GM21526 (cell line): ENCODE data around the gene CTSE.

Experiments
- ATAC-seq: cut with Tn5 transposase; IDR thresholded peaks from one replicate; pipeline ENCODE4 v1.9.1; 2021; ENCODE audit warnings: moderate library complexity; ENCODE audit not compliant: unreplicated experiment, low FRiP score

Gene CTSE

DNA sequence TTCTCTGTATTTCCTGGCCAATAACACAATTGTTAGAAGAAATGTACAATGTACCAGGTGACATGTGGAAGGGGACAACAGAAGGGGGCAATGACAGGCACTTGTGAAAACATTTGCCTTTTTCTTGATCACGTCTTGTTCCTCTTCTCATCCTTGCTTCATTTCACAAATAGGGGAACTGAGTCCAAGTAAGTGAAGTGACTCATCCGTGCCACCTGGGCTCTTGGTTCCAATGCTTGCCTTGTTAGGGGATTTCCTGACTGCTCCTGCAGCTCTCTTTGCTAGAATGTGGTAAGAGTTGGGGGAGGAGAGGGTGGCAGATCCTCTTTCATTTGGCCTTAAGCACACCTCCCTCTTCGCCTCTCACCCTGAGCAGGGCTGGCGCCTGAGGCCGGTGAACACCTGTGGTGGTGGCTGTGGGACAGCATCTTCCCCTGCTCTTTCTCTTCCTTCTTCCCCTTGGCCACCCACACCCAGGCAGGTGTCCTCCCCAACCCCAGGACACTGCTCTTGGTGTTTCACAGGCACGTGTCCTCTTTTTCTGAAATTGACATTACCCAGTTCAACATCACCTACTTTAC lies 27.1 kb upstream of the CTSE start:
- ATAC-seq, result peak; percentile 72

DNA sequence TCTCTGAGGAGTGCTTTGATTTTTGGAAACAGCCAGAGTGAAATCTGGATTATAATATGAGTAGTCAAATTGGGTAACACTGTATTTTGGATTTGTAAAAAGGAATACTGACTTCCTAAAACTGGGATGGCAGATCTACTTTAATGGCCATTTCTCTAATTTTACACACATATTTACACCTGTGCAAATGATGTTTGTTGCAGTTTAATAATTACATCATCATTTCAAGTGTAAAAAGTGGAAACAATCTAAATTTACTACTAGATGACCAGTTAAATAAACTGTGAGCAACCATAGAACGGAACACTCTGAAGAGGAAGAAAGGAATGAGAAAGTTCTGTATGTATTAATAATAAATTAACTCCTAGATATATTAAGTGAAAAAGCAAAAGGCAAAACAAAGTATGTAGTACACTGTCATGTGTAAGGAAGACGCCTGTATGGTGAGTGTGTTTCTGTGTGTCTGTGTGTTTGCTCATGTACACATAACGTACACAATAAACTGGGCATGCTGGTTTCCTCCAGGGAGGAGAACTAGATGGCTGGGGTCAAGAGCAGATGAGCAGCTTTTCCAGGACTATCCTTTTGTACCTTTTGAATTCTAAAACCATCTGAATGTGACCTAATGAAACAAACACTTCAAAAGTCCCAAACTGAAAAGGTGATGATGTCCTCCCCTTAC lies 26.4 kb upstream of the CTSE start:
- no peak for ATAC-seq

DNA sequence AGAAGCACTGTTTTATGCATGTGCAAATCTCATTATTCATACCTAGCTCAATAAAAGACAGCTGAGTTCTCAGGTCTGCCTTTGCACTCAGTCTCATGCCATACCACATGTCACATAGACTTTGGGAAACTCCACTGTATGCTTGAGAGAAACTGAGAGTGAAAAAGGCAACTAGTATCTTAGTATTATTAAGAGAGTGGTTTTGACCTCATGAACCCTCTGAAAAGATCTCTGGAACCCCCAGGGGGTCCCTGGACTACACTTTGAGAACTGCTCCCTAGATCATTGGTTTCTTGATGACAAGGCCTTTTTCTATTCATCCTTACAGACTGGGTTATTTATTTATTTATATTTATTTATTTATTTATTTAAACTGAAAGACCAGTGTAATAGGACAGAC lies 25.6 kb upstream of the CTSE start:
- ATAC-seq, result peak; percentile 50

DNA sequence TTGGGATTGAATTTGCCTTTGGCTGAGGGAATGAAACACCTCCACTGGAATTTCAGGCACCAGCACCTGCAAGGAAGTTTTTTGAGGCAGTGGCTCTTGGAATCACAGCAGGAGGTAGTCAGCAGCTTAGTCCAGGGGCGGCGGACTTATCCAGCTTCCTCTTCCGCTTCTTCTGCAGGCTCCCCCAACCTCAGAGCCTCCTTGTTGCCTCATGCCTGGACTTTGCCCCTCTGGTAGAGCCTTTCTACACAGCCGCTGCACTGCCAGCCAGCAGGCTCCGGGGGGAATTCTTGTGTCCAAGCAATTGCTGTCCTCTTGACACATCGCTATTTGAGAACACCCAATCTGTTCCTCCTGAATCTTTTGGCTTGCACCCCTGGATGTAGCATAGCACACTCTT lies 24.9 kb upstream of the CTSE start:
- no peak for ATAC-seq

DNA sequence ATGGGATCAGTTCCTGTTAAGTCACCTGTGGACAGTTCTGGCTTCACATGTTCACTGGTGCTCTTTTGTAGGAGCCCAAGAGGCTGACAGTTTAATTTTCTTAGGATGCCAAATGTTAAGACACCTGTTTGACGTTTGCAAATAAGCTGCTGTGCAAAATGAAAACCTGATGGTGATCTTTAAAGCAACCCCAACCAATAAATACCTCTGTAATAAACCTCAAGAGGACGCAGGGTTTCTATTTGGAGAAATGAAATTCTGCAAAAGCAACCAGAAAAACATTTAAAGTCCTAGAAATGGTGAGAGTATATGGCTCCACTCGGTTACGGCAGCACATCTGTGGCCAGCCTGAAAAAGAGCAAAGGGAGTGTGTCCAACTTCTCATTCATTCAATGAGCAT lies 23.6 kb upstream of the CTSE start:
- ATAC-seq, result no peak

DNA sequence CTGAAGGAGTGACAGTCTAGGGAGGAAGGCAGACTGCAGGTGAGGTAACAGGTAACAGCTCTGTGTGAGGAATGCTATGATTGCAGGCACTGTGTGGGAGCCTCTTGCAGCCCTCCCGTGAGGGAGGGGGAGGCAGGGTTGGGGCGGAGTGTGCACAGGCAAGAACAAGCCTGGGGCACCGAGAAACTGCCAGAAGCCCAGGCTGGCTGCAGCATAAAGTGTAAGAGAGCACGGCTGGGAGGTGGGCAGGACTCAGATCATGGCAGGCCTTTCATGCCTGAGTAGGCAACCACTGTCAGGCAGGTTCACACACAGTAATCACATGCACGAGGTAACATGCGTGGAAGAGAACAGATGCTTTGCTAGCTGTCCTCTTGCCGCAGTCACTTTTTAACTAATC lies 17.9 kb upstream of the CTSE start:
- ATAC-seq, result no peak

DNA sequence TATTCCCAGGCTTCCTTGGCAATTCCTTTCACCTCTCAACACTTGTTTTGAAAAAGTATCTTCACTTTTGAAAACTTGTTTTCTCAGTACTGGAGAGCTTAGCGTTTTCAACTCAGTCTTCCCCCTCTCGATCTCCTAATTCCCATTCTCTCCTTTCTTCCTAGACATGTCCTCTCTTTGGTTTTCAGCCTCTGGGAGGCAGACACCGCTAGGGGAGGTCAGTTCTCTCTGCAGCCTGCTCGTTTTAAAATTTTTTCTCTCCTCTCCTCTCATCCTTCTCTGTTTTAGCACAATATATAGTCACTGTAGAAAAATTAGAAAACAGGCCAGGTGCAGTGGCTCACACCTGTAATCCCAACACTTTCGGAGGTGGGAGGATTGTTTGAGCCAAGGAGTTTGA lies 16.6 kb upstream of the CTSE start:
- no peak for ATAC-seq

DNA sequence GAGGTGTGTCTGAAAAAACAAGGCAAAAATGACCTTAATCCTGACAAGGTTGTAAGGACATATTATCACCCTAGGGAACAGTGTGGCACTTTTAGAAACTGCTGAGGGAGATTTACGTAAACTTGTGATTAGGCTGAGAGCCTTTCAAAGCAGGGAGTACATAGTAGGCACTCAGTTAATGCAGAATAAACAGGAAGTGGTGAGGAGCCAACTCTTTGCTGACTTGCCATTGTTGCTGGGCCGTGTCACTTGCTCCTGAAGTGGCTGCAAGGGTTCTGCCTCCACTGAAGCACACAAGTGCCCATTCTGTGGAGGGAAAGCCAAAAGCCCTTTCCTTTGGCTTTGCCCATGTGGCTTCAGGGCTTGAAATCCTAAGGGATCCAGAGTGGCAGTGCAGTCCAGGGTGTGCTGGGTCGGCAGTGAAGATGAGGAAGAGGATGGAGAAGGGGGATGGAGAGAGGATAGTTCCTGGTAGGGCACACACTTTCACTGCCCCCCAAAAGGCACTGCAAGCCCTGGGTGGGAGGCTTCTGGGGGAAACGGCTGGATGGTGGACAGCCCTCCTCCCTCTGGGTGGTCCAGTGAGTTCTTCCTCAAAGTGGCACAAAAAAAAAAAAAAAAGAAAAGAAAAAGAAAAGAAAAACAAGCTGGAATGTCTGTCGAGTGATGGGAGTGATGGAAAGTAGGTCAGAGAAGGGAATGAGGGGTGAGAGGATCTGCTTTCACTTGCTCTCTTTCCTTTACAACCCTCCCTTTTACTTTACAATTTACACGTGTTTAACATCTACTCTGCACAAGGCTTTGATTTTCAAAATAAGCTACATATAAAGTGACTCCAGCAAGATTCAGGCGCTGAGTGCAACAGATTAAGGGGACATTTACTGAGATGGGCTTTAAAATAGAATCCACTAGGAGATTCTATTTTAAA lies 15.6 kb upstream of the CTSE start:
- no peak for ATAC-seq

DNA sequence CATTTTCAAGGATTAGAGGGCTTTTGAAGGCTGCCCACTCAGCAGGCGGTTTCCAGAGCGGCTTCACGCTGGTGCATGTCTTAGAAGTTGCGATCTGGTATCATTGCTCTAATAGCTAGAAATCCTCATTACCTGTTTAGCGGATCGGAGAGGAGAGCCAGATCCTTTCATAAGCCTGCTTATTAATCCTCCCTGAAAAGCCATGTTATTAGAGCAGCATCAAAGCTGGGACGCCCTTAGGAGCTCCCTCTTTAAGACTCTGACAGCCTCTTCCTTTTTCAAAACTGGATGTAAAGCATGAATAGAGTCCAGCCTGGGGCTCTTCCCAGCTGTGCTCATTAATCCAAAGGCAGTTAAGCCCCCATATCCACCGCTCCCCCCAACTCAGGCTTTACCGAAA lies 13.9 kb upstream of the CTSE start:
- ATAC-seq, result no peak

DNA sequence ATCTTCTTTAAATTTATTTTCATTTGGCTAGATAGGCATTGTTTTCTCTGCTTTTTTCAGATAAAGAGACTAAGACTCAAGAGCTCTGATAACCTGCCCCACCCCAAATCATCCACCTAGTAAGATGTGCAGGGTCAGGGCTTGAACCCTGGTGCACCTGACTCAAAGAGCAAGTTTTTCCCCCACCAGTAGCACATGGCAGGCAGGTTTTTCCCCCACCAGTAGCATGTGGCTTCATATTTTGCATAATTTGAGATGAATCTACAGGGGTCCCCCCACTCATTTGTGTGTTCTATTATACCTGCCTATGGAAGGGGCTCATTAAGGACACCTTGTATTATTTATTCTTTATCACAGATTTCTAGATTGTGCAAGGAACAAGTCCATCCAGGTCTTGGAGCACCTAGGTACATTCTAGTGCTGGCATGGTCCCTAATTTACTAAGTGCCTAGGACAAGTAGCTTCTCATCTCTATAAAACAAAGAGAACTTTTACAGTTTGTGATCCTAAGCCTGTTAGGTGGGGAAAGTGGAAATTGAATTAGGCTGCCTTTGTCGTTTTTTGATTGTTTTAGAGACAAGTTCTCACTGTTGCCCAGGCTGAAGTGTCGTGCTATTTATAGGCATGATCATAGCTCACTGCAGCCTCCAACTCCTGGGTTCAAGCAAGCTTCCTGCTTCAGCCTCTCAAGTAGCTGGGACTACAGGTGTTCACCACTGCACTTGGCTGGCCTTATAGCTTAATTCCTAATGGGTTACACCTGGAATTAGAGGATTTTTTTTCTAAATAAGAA lies 13.2 kb upstream of the CTSE start:
- no peak for ATAC-seq

DNA sequence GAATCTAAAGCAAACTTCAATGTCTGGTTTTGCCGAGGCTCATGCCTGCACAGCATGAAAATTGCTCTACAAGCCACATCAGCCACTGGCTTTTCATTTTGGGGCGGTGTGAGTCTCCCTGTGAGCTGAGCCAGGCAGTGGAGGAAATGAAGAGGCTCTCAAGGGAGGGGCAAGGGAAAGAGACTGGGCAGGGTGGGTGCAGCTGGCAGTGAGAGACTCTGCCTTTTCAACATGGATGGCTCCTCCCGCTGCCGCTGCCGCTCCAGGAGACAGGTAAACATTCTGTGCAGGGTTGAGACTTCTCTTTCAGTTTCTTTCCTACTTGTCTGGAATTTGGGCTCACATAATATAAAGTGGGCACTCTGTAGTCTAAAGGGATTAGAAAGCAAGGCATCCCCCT lies 11.3 kb upstream of the CTSE start:
- no peak for ATAC-seq

DNA sequence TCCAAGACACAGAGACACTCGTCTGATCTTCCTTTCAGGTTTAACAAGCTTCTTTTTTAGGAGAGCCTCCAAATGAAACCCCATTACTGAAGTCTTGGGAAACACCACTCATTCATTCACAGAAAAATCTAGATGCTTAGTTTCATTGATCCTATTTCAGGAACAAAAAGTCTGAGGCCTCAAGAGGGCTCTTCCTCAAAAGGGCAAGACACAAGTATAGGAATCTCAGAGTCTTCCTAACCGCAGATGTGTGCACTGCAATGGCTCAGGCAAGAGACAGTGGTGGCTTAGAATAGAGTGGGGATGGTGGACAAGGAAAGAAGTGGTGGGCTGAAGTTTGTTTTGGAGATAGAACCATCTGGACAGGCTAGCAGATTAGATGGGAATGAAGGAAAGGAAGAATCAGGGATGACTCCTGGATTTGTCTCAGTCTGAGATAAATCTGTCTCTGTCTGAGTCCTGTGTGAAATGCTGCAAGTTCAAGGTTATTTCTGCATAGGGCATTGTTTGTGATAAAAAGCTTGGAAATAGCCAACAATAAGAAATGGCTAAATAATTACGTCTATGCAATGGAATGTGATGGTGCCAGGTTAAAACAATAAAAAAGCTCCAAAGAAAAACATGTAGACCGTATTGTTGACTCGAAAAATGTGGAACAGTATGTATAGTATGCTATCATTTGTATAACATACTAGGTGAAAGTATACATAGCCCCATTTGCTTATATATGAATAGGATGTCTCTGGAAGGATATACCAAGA lies 8.9 kb upstream of the CTSE start:
- ATAC-seq, result no peak

DNA sequence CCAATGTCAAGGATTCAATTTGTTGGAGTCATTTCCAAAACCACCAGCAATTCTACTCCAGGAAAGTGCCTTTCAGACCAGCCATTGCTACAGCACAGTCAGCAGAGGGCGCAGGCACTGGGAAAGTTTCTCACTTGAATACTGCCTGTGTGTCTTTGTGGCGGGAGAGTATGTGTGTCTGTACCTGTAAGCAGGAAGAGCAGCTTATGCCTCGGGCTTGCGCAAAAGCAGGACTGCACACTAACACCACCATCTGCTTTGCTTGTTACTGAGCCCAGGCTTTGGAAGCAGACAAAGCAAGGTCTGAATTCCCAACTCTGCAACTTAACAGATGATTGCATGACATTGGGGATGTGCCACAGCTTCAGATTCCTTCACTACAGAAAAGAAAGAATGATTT lies 7.0 kb upstream of the CTSE start:
- no peak for ATAC-seq

DNA sequence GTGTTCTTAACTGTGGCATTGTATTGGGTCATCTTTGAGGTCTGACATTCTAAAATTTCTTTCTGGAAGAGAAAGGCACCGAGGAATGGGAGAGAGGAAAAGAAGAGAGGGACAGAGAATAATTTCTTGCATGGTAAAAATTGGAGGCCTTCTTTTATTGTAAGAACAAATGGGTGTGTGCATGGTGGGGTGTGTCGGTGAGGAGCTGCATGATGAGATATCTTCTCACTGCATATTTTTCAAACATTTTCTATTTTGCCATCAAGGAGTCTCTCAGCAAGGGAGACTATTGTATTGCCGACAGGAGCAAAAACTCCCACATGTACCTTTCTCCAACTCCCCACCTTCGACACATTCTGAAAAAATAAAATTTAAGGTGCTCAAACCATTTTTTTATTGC lies 6.5 kb upstream of the CTSE start:
- no peak for ATAC-seq

DNA sequence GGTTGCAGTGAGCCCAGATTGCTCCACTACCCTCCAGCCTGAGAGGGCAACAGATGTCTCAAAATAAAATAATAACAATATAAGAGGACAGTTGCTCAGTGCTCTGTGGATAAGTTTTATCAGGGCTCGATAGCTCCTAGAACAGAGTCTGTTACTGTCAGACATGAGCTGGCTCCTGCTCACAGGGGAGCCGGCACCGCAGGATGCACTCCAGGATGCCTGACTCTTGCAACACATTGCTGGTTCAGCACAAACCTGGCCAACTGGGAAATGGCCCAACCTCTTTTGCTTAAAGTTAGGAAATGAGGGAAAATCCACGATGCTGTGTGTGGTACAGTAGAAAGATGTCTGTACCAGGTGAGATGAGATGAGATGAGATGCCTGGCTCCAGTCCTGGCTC lies 5.8 kb upstream of the CTSE start:
- no peak for ATAC-seq

DNA sequence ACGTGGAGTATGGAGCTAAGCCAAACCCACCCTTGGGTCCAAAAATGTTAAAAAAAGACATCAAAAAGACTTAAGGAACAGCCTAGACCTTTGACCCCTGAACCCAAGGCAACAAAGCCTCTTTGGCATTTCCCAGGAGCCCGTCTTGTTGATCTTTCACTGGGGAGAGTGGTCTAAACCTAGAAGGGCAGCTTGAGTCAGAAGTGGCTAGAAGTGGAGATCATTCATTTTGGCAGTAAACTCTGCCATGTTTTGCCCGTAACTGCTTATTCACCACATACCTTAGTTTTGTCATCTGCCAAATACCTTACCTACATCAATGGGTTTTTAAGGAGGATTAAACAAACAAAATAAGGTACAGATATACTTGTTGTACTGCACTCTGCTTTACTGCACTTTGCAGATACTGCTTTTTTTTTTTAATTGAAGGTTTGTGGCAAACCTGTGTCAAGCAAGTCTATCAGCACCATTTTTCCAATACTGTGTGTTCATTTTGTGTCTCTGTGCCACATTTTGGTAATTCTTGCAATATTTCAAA lies 1.7 kb upstream of the CTSE start:
- no peak for ATAC-seq

DNA sequence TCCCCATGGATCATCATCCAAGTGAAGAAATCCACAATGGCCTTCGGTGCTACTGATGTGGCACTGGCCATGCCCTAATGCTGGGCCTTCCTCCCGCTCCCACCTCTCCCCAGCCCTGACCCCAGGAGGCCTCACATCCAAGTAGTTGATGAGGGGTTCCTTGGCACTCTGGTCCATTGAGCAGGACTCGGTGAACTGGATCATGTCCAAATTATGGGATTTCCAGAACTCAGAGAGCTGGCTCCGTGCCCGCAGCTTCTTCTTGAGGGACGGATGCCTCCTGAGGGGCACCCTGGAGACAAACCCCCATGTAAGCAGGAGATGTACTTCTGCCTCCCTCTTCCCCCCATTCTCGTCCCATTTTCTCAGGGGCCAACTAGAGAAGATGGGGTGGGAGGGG lies 929 bp downstream of the CTSE start:
- ATAC-seq, result no peak

DNA sequence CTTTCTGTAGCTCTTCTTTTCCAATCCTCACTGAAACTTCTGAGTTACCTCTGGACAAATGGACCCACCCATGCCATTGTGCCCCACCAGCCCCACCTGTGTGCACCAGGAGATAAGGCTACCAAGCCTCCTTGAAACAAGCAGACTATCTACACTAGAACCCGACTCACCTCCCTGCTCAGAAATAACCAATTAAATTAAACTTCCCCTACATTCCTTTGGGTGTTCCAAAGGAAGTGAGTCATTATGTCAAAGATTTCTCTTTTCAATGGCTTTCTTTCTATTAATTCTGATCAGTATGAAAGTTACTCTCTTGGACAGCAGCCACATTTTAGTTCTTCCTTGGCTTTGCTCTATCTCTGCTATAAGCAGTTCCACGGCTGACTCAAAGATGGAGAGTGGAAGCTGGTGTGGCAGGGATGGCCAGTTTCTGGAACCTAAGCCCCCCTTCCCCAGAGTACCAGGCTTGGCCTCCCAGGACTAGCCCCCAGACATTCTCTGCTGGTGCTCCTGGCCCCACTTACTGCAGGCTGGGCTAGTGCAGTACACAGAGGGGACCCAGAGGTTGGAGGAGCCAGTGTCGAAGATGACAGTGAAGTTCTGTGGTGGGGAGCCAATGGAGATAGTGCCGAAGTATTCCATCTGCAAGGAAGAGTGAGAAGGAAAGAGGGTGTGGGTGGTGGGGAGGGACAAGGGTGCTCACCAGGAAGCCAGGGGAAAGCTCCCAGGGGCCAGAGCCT lies 1.9 kb downstream of the CTSE start:
- ATAC-seq, result no peak

DNA sequence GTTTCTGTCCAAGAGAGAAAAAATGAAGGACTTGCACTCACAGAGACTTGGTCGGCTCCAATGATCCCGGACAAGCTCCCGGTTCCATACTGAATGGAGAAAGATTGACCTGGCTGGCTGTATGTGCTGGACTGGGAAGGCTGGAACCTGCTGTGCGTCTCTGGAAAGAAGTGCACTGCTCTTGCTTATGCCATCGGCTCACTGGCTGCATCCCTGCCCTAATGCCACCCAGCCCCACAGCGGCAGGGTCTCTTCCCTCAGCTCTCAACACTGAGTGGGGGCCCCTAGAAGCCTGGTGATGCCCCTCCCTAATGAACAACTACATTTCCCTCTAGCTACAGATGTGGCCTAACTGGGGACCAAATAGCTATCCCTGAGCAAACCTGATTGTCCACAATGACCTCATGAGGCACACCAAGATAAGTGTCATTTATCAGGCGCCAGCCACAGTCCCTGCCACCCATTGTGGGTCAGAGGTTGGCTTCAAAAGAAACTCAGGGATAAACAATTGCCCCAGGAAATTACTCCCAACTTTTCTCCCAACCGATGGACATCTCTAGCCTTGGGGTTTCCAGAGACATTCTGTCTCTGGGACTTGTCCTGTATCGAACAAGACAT lies 2.6 kb downstream of the CTSE start:
- ATAC-seq, result no peak
